SK-N-SH treated with all-trans-retinoic acid at 6 μM for 48 hours (cell line): ENCODE results near the gene SORD.

Experiments
- ATAC-seq: fragments of 200-7000 bp; cut with Tn5 transposase; 3 replicates; pipeline ENCODE4 v1.9.1; 2020; ENCODE audit warnings: mild to moderate bottlenecking, moderate library complexity
- ARNTL ChIP-seq: fragments of 450-650 bp; formaldehyde crosslinking; IDR thresholded peaks from 2 replicates; pipeline ENCODE4 v1.5.0; 2020; ENCODE audit warnings: low read depth, mild to moderate bottlenecking, moderate library complexity, borderline replicate concordance
- CSDC2 ChIP-seq: fragments of 250-450 bp; sonication (Bioruptor Pico); IDR thresholded peaks from 2 replicates; pipeline ENCODE4 v1.5.0; 2020; ENCODE audit warnings: mild to moderate bottlenecking, moderate library complexity
- CSRNP3 ChIP-seq: fragments of 250-450 bp; sonication (Bioruptor Pico); IDR thresholded peaks from 2 replicates; pipeline ENCODE4 v1.5.1; 2021; ENCODE audit warnings: mild to moderate bottlenecking, moderate library complexity
- ESRRG ChIP-seq: fragments of 250-450 bp; sonication (Bioruptor Pico); IDR thresholded peaks from 2 replicates; pipeline ENCODE4 v1.6.1; 2021; ENCODE audit warnings: mild to moderate bottlenecking
- ISL1 ChIP-seq: fragments of 250-450 bp; sonication (Bioruptor Pico); IDR thresholded peaks from 2 replicates; pipeline ENCODE4 v2.1.2; 2022; ENCODE audit warnings: mild to moderate bottlenecking, moderate library complexity
- OSR1 ChIP-seq: fragments of 250-450 bp; sonication (Bioruptor Pico); IDR thresholded peaks from 2 replicates; pipeline ENCODE4 v1.8.0; 2022; ENCODE audit warnings: moderate library complexity, mild to moderate bottlenecking, inconsistent platforms
- PPARA ChIP-seq: fragments of 250-450 bp; sonication (Bioruptor Pico); IDR thresholded peaks from 2 replicates; pipeline ENCODE4 v1.5.0; 2020; ENCODE audit warnings: mild to moderate bottlenecking, borderline replicate concordance
- SNAI2 ChIP-seq: fragments of 250-450 bp; sonication (Bioruptor Pico); IDR thresholded peaks from 2 replicates; pipeline ENCODE4 v1.5.0; 2020; ENCODE audit warnings: mild to moderate bottlenecking, moderate library complexity
- TCF4 ChIP-seq: fragments of 250-450 bp; sonication (Bioruptor Pico); IDR thresholded peaks from 2 replicates; pipeline ENCODE4 v1.8.0; 2021; ENCODE audit warnings: mild to moderate bottlenecking, moderate library complexity, borderline replicate concordance
- TOX ChIP-seq: fragments of 250-450 bp; sonication (Bioruptor Pico); IDR thresholded peaks from 2 replicates; pipeline ENCODE4 v1.8.0; 2021; ENCODE audit warnings: mild to moderate bottlenecking, moderate library complexity, borderline replicate concordance
- ZC3H10 ChIP-seq: fragments of 250-450 bp; sonication (Bioruptor Pico); IDR thresholded peaks from 2 replicates; pipeline ENCODE4 v1.5.1; 2021; ENCODE audit warnings: mild to moderate bottlenecking, moderate library complexity
- ZFP3 ChIP-seq: fragments of 250-450 bp; sonication (Bioruptor Pico); IDR thresholded peaks from 2 replicates; pipeline ENCODE4 v1.5.0; 2020; ENCODE audit warnings: mild to moderate bottlenecking, moderate library complexity
- ZFP30 ChIP-seq: fragments of 450-650 bp; formaldehyde crosslinking; IDR thresholded peaks from 2 replicates; pipeline ENCODE4 v1.5.0; 2022; ENCODE audit warnings: mild to moderate bottlenecking, moderate library complexity
- ZNF565 ChIP-seq: fragments of 450-650 bp; formaldehyde crosslinking; conservative IDR thresholded peaks from 2 replicates; pipeline ENCODE4 v1.5.0; 2020; ENCODE audit warnings: low read depth, mild to moderate bottlenecking, moderate library complexity
- ZNF8 ChIP-seq: fragments of 450-650 bp; formaldehyde crosslinking; IDR thresholded peaks from 2 replicates; pipeline ENCODE4 v1.5.0; 2020; ENCODE audit warnings: mild to moderate bottlenecking, moderate library complexity
- TF ChIP-seq, protein P1 (sequence below): fragments of 250-450 bp; sonication (Bioruptor Pico); IDR thresholded peaks from 2 replicates; pipeline ENCODE4 v1.5.1; 2020; ENCODE audit warnings: low read depth, mild to moderate bottlenecking, moderate library complexity
- TF ChIP-seq, protein P2 (sequence below): fragments of 250-450 bp; sonication (Bioruptor Pico); IDR thresholded peaks from 2 replicates; pipeline ENCODE4 v1.5.0; 2020; ENCODE audit warnings: mild to moderate bottlenecking, moderate library complexity
- TF ChIP-seq, protein P3 (sequence below): fragments of 250-450 bp; sonication (Bioruptor Pico); IDR thresholded peaks from 2 replicates; pipeline ENCODE4 v1.8.0; 2021; ENCODE audit warnings: low read depth, mild to moderate bottlenecking, moderate library complexity, borderline replicate concordance
- TF ChIP-seq, protein P4 (sequence below): fragments of 250-450 bp; sonication (Bioruptor Pico); IDR thresholded peaks from 2 replicates; pipeline ENCODE4 v1.8.0; 2020; ENCODE audit warnings: mild to moderate bottlenecking, moderate library complexity, borderline replicate concordance

The SORD gene

GRCh38 chr15:45099549-45100165 lies 76.7 kb downstream of the SORD start:
- TF ChIP-seq OSR1 (no peak), TOX (CRISPR knock-in tag) (no peak), CSRNP3 (CRISPR knock-in tag) (no peak), CSDC2 (CRISPR knock-in tag) (no peak), PPARA (CRISPR knock-in tag) (no peak), ESRRG (no peak), ISL1 (no peak), ZFP30 (CRISPR knock-in tag) (no peak), ZNF565 (CRISPR knock-in tag) (no peak), TCF4 (no peak), ZFP3 (CRISPR knock-in tag) (no peak), ZNF8 (CRISPR knock-in tag) (no peak)
- TF ChIP-seq, protein P1, sequence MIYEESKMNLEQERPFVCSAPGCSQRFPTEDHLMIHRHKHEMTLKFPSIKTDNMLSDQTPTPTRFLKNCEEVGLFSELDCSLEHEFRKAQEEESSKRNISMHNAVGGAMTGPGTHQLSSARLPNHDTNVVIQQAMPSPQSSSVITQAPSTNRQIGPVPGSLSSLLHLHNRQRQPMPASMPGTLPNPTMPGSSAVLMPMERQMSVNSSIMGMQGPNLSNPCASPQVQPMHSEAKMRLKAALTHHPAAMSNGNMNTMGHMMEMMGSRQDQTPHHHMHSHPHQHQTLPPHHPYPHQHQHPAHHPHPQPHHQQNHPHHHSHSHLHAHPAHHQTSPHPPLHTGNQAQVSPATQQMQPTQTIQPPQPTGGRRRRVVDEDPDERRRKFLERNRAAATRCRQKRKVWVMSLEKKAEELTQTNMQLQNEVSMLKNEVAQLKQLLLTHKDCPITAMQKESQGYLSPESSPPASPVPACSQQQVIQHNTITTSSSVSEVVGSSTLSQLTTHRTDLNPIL (CRISPR knock-in tag) = no peak
- TF ChIP-seq, protein P2, sequence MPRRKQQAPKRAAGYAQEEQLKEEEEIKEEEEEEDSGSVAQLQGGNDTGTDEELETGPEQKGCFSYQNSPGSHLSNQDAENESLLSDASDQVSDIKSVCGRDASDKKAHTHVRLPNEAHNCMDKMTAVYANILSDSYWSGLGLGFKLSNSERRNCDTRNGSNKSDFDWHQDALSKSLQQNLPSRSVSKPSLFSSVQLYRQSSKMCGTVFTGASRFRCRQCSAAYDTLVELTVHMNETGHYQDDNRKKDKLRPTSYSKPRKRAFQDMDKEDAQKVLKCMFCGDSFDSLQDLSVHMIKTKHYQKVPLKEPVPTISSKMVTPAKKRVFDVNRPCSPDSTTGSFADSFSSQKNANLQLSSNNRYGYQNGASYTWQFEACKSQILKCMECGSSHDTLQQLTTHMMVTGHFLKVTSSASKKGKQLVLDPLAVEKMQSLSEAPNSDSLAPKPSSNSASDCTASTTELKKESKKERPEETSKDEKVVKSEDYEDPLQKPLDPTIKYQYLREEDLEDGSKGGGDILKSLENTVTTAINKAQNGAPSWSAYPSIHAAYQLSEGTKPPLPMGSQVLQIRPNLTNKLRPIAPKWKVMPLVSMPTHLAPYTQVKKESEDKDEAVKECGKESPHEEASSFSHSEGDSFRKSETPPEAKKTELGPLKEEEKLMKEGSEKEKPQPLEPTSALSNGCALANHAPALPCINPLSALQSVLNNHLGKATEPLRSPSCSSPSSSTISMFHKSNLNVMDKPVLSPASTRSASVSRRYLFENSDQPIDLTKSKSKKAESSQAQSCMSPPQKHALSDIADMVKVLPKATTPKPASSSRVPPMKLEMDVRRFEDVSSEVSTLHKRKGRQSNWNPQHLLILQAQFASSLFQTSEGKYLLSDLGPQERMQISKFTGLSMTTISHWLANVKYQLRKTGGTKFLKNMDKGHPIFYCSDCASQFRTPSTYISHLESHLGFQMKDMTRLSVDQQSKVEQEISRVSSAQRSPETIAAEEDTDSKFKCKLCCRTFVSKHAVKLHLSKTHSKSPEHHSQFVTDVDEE (CRISPR knock-in tag) = no peak
- TF ChIP-seq, protein P3, sequence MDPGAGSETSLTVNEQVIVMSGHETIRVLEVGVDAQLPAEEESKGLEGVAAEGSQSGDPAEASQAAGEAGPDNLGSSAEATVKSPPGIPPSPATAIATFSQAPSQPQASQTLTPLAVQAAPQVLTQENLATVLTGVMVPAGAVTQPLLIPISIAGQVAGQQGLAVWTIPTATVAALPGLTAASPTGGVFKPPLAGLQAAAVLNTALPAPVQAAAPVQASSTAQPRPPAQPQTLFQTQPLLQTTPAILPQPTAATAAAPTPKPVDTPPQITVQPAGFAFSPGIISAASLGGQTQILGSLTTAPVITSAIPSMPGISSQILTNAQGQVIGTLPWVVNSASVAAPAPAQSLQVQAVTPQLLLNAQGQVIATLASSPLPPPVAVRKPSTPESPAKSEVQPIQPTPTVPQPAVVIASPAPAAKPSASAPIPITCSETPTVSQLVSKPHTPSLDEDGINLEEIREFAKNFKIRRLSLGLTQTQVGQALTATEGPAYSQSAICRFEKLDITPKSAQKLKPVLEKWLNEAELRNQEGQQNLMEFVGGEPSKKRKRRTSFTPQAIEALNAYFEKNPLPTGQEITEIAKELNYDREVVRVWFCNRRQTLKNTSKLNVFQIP = no peak
- TF ChIP-seq, all 23 proteins: peak for 0
- ATAC-seq = no peak

DNA sequence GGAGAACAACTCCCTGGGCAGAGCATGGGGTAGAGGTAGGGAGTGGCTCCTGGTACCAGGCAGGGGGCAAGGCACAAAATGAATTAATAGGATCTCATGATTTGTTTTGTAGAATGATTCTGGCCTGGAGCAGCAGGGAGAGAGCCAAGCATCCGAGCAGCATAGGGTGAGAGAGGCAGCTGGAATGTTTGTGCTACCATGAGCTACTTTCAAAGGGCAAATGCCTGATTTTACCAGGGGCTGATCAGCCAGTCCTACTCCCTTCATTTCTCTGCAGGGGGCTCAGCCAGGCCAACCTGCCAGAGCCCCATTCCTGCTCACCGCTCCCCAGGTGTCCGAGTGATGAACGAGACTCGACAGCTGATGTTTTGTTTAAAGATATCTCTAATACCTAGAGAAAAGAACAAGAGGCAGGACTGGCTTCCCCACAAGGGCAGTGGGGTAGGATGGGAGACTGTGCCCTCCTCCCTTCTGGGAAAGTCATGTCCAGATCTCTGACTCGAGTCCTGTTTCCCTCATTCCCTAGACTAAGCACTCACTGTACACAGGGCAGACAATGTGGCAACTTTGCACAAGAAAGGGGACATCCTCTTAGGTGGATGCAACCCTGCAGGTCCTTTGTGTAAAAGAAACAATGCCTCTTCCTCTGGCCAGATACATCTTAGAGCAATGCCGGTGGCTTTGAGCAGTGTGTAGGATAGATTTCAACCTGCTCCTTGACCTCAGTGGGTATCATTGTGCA lies 78.1 kb downstream of the SORD start:
- TF ChIP-seq ESRRG (no peak), ZFP3 (CRISPR knock-in tag) (no peak), SNAI2 (CRISPR knock-in tag) (no peak), ARNTL (CRISPR knock-in tag) (no peak), ZC3H10 (CRISPR knock-in tag) (no peak), TOX (CRISPR knock-in tag) (no peak), OSR1 (no peak), ZNF565 (CRISPR knock-in tag) (no peak)
- TF ChIP-seq, protein P3 = no peak
- TF ChIP-seq, protein P4, sequence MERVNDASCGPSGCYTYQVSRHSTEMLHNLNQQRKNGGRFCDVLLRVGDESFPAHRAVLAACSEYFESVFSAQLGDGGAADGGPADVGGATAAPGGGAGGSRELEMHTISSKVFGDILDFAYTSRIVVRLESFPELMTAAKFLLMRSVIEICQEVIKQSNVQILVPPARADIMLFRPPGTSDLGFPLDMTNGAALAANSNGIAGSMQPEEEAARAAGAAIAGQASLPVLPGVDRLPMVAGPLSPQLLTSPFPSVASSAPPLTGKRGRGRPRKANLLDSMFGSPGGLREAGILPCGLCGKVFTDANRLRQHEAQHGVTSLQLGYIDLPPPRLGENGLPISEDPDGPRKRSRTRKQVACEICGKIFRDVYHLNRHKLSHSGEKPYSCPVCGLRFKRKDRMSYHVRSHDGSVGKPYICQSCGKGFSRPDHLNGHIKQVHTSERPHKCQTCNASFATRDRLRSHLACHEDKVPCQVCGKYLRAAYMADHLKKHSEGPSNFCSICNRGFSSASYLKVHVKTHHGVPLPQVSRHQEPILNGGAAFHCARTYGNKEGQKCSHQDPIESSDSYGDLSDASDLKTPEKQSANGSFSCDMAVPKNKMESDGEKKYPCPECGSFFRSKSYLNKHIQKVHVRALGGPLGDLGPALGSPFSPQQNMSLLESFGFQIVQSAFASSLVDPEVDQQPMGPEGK (CRISPR knock-in tag) = no peak
- TF ChIP-seq, protein P2 (CRISPR knock-in tag) = no peak
- ATAC-seq = no peak
